NT2/D1 (cell line): ENCODE results near the gene HIC1.

Source experiments
- SUZ12 ChIP-seq: IDR thresholded peaks from 2 replicates; pipeline ENCODE4 v1.6.1; 2011; ENCODE audit not compliant: insufficient read length, insufficient read depth; ENCODE audit errors: extremely low read depth
- YY1 ChIP-seq: IDR thresholded peaks from 2 replicates; pipeline ENCODE4 v1.6.1; 2011; ENCODE audit not compliant: insufficient read length, insufficient read depth
- ZNF274 ChIP-seq: IDR thresholded peaks from 2 replicates; pipeline ENCODE4 v1.6.1; 2011; ENCODE audit warnings: mild to moderate bottlenecking, low read depth, low read length

DNA sequence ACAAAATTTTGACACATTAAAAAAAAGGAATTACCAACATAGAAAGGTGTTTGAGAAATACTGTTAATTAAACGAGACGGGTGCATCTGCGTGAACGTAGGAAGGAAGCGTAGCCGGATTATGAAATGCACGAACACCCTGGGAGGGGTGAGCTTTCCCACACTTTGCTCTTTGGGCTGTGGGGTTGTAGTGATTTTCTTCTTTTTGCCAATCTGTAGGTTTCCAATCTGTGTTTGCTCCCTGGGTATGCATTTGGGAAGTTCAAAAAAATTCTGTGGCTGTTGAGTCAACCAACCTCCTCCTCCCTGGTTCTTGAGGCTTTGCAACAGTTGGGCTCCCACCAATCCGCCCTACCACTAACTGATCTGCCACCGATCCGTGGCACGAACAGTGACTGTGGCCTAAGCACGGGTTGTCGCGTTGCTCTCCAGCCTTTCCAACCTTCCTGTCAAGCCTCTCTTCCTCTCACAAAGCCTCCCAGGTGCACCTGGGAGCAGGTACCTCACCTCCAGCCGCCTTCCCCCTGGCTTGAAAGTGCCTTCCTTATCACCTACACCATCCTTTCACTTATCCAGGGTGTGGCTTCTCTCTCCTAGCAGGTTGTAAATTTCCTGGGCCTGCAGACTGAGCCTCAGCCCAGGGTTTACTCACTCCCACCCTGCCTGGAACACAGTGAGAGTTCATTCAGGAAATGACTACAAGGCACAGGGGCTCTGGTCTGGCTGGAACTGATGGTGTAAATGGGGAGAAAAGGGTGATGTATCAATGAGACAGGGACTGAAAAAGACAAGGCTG is 46.4 kb upstream of the HIC1 start:
- TF ChIP-seq YY1 (no peak), SUZ12 (no peak), ZNF274 (no peak)
